Measurements from ENCODE around the gene SLC4A9.
"Not testable (repeated sequence)": the region's sequence is repeated elsewhere in the genome, so short reads cannot be mapped to it uniquely, and the experiment has no call there.

Gene SLC4A9

DNA sequence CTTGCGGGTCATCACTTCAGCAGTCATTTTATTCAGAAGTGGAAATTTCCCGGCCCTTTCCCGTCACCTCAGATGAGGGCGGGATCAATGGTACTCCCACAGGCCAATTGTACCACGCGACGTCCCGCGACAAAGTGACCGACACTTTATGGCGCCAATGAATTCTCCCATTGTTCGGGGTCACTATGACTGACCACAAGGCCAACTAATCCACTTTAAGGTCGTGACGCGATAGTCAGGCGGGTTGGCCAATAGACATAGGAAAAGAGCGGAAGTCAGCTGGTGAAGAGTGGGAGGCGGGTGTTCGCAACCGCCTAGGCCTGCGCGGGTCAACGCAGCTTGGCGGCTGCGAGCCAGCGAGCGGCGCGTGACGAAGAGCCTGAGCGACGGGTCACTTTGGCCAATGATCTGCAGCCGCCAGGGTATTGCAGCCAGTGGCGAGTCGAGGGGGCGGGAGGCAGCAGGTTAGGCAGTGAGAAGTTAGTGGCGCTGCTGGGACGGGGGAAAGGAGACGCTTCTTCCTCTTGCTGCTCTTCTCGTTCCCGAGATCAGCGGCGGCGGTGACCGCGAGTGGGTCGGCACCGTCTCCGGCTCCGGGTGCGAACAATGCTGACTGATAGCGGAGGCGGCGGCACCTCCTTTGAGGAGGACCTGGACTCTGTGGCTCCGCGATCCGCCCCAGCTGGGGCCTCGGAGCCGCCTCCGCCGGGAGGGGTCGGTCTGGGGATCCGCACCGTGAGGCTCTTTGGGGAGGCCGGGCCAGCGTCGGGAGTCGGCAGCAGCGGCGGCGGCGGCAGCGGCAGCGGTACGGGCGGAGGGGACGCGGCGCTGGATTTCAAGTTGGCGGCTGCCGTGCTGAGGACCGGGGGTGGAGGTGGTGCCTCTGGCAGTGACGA is 41.6 kb downstream of the SLC4A9 start, which contains the start of gene ANKHD1:
TSS of gene ANKHD1 (plus strand) at position 472 of the 896 bp plus-strand sequence. CDS start at position 607, 135 bp downstream.
- peak; percentile 96 for DNase-seq (ENCODE audit: low spot score)

- peak; percentile 29 for DNase-seq (ENCODE audit: low spot score)
Measured at GRCh38 chr5:140402258-140403074, 42.5 kb downstream of the SLC4A9 start.

GRCh38 chr5:140403613-140404012 is 43.6 kb downstream of the SLC4A9 start:
- DNase-seq (ENCODE audit: low spot score), result no peak

DNA sequence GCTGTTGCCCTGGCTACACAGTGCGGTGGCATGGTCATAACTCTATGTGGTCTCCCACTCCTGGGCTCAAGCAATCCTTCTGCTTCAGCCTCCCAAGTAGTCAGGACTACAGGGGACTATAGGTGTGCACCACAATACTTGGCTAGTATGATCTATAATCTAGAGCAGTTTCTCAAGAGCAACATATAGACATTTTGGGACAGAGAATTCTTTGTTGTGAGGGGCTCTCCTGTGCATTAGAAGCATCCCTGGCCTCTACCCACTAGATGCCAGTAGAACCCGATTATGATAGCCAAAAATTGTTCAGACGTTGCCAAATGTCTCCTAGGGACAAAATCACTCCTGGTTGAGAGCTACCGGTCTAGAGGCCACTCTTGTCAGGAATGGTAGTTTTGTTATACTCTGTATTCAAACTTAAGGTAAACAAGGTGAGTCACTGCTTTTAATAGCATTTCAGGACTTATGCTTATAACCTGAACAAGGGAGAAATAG is 48.8 kb downstream of the SLC4A9 start:
- no peak for DNase-seq (ENCODE audit: low spot score)

DNA sequence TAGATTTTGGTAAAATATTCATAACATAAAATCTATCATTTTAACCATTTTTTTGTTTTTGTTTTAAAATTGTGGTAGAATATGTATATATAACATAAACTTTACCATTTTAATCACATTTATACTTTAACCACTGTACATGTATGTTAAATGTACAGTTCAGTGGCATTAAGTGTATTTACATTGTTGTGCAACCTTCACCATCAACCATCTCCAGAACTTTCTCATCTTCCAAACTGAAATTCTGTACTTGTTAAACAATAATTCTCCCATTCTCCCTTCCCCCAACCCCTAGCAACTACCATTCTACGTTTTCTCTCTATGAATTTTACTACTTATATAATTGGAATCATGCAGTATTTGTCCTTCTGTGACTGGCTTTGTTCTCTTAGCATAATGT is 53.2 kb downstream of the SLC4A9 start:
- no peak for DNase-seq (ENCODE audit: low spot score)

DNA sequence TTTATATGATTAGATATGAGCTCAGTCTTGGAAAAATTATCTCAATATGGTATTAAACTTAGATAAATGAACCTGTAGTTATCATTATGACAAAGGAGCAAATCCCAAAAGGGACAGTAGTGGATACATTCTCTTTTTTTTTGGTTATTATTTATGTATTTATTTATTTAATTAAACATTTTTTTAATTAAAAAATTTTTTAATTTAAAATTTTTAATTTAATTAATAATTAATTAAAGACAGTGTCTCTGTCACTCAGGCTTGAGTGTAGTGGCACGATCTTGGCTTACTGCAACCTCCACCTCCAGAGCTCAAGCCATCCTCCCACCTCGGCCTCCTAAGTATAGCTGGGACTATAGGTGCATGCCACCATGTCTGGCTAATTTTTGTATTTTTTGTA is 57.2 kb downstream of the SLC4A9 start:
- no peak for DNase-seq (ENCODE audit: low spot score)

DNA sequence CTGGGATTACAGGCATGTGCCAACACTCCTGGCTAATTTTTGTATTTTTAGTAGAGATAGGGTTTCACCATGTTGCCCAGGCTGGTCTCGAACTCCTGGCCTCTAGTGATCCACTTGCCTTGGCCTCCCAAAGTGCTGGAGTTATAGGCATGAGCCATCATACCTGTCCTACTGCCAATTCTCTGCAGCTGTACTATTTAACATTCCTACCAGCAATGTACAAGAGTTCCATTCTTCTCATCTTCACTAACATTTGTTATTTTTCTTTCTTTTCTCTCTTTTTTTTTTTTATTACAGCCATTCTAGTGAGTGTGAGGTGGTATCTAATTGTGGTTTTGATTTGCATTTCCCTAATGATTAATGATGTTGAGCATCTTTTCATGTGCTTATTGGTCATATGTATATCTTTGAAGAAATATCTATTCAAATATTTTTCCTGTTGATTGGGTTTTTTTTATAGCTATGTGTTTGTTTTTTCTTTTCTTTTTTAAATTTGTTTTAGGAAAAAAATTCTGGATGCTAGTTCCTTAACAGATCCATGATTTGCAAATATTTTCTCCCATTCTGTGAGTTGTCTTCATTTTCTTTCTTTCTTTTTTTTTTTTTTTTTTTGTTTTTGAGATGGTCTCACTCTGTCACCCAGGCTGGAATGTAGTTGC is 59.0 kb downstream of the SLC4A9 start:
- DNase-seq (ENCODE audit: low spot score), result no peak

DNA sequence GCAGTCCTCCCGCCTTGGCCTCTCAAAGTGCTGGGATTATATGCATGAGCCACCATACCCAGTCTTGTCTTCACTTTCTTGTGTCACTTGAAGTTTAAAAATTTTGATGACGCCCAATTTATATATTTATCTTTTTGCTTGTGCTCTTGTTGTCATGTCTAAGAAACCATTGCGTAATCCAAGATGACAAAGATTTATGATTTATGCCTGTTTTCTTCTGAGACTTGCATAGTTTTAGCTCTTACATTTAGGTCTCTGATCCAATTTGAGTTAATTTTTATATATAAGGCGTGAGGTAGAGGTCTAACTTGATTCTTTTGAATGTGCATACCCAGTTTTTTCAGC is 60.2 kb downstream of the SLC4A9 start:
- DNase-seq (ENCODE audit: low spot score), result no peak

DNA sequence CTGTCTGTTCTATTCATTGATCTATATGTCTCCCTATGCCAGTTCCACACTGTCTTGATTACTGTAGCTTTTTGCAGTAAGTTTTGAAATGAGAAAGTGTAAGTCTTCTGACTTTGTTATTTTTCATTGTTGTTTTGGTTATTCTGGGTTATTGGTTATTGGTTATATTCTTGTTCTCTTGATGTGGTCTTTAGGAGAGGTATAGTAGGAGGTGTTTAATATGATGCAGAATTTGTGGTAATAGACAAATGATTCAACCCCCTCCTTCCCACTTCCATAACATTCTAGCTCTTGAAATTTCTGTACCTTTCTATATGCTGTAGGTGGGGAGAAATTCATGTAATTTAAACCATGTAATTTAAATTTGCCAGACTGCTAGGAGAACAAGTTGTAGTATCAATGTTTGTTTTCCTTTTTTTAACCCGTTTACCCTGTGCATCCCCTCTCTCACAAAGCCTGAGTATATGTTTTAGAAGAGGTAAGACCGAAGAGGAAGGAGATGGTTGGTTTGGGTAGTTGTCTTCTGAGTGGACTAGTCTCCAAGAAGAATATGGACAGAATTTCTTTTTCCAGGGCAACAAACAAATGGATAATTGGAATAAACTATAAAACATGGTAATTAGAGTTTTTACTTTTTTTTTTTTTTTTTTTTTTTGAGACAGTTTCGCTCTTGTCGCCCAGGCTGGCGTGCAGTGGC is 60.8 kb downstream of the SLC4A9 start:
- DNase-seq (ENCODE audit: low spot score), result no peak

DNA sequence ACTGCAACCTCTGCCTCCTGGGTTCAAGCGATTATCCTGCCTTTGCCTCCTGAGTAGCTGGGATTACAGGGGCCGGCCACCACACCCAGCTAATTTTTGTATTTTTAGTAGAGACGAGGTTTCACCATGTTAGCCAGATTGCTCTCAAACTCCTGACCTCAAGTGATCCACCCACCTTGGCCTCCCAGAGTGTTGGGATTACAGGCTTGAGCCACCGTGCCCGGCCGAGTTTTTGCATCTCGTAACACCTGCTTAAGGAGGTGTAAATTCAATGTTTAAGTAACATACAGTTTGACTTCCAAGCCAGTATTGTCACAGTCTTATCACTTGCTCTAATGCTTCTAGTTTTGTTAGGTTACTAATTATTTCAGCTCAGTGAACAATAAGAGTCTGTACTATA is 61.4 kb downstream of the SLC4A9 start:
- DNase-seq (ENCODE audit: low spot score), result not testable (repeated sequence)

DNA sequence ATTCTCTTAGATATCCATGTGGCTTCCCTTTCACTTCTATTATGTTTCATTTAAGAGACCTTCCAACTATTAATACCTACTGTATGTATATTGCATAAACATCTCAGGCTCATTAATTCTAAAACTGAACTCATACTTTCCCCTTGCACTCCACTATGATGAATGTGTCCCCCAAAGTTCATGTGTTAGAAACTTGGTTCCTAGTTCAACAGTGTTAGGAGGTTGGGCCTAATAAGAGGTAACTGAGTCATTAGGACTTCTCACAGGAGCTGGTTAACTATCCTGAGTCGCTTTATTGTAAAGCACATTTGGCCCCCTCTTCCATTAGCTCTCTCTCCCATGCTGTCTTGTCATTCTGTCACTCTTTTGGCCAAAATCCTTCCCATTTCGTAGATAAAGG is 63.6 kb downstream of the SLC4A9 start:
- DNase-seq (ENCODE audit: low spot score), result no peak

DNA sequence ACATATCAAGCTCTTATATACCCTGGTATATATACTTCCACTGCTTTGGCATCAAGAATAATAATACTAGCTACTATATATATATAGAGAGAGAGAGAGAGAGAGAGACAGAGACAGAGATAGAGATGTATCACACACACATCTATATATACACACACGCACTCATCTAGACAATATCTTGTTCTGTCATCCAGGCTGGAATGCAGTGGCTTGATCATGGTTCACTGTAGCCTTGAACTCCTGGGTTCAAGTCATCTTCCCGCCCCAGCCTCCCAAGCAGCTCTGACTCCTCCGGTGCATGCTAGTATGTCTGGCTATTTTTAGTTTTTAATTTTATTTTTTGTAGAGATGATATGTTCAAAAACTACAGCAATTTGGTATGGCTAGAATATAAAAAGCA is 64.1 kb downstream of the SLC4A9 start:
- DNase-seq (ENCODE audit: low spot score), result no peak
